ENCODE data around the gene ZNF493.

- TF ChIP-seq EZH2 (optimal IDR thresholded peaks at IDR 0.05; ENCODE audit: low read depth, low read length) (no peak), CTCF (IDR thresholded peaks at IDR 0.05; ENCODE audit: low read length) (no peak), EZH2phosphoT487 (IDR thresholded peaks at IDR 0.05; ENCODE audit: low read length) (no peak)
Measured at GRCh38 chr19:21352830-21353229, 44.1 kb upstream of the ZNF493 start.
